Nephron progenitor cell (in vitro differentiated cells): ENCODE measurements around the gene PKP2.

Experiments
- DNase-seq: peaks from one replicate; pipeline ENCODE4 v3.0.0; 2021
- H3K27ac Mint-ChIP-seq: 2 replicates; pipeline ENCODE4 v1.8.0; 2021; ENCODE audit warnings: mild to moderate bottlenecking, moderate library complexity, mixed read lengths
- H3K27me3 Mint-ChIP-seq: 2 replicates; pipeline ENCODE4 v1.8.0; 2021; ENCODE audit warnings: mild to moderate bottlenecking, low read depth, mixed read lengths; ENCODE audit not compliant: poor library complexity
- H3K36me3 Mint-ChIP-seq: 2 replicates; pipeline ENCODE4 v1.8.0; 2021; ENCODE audit warnings: low read depth, mixed read lengths
- H3K4me1 Mint-ChIP-seq: 2 replicates; pipeline ENCODE4 v1.8.0; 2021; ENCODE audit warnings: mixed read lengths
- H3K4me3 Mint-ChIP-seq: 2 replicates; pipeline ENCODE4 v1.8.0; 2021; ENCODE audit warnings: mild to moderate bottlenecking, moderate library complexity, mixed read lengths
- H3K9me3 Mint-ChIP-seq: 2 replicates; pipeline ENCODE4 v1.8.0; 2021; ENCODE audit warnings: mild to moderate bottlenecking, moderate library complexity, mixed read lengths
- CTCF ChIP-seq: fragments of 200-600 bp; sonication (generic); IDR thresholded peaks from 2 replicates; pipeline ENCODE4 v1.5.0; 2021; ENCODE audit warnings: antibody characterized with exemption

The PKP2 gene

GRCh38 chr12:32801269-32801980 lies 95.2 kb downstream of the PKP2 start:
- H3K9me3 Mint-ChIP-seq = peaks cover 20% of the 10 kb centered on the region
- H3K36me3 Mint-ChIP-seq = peaks cover 7% of the 10 kb centered on the region
- H3K27me3 Mint-ChIP-seq = no peaks in the 10 kb centered on the region
- H3K4me1 Mint-ChIP-seq = no peaks in the 10 kb centered on the region
- no peak for TF ChIP-seq CTCF
- H3K27ac Mint-ChIP-seq = no peak overlapping the region
- no peak overlapping the region for H3K4me3 Mint-ChIP-seq
- DNase-seq = no peak

GRCh38 chr12:32794281-32794680 lies 102.3 kb downstream of the PKP2 start:
- DNase-seq = no peak
- H3K36me3 Mint-ChIP-seq = peaks cover 14% of the 10 kb centered on the region

GRCh38 chr12:32789916-32790315 lies 106.7 kb downstream of the PKP2 start:
- Mint-ChIP-seq H3K4me1 (no peaks in the 10 kb centered on the region), H3K27ac (no peak overlapping the region), H3K9me3 (peaks cover 4% of the 10 kb centered on the region), H3K4me3 (no peak overlapping the region), H3K36me3 (peaks cover 8% of the 10 kb centered on the region), H3K27me3 (peaks cover 3% of the 10 kb centered on the region)
- no peak for DNase-seq
- TF ChIP-seq CTCF = no peak

More at GRCh38 chr12:32794281-32794680, 102.3 kb downstream of the PKP2 start:
- H3K9me3 Mint-ChIP-seq = peaks cover 10% of the 10 kb centered on the region
- no peak overlapping the region for H3K27ac Mint-ChIP-seq
- no peak for TF ChIP-seq CTCF
- no peaks in the 10 kb centered on the region for H3K4me1 Mint-ChIP-seq
- no peak overlapping the region for H3K4me3 Mint-ChIP-seq
- H3K27me3 Mint-ChIP-seq = no peaks in the 10 kb centered on the region

GRCh38 chr12:32789446-32789845 lies 107.1 kb downstream of the PKP2 start:
- Mint-ChIP-seq H3K27me3 (peaks cover 3% of the 10 kb centered on the region), H3K27ac (no peak overlapping the region), H3K4me3 (no peak overlapping the region), H3K36me3 (peaks cover 8% of the 10 kb centered on the region), H3K9me3 (peaks cover 4% of the 10 kb centered on the region), H3K4me1 (no peaks in the 10 kb centered on the region)
- DNase-seq = no peak
- TF ChIP-seq CTCF = no peak

- DNase-seq = no peak
- peaks cover 8% of the 10 kb centered on the region for H3K36me3 Mint-ChIP-seq
- peaks cover 3% of the 10 kb centered on the region for H3K27me3 Mint-ChIP-seq
- TF ChIP-seq CTCF = no peak
- H3K9me3 Mint-ChIP-seq = peaks cover 4% of the 10 kb centered on the region
- no peak overlapping the region for H3K4me3 Mint-ChIP-seq
- H3K27ac Mint-ChIP-seq = no peak overlapping the region
- no peaks in the 10 kb centered on the region for H3K4me1 Mint-ChIP-seq
These were observed 108.2 kb downstream of the PKP2 start for GRCh38 chr12:32788405-32788804.

- peaks cover 4% of the 10 kb centered on the region for H3K9me3 Mint-ChIP-seq
- no peak overlapping the region for H3K27ac Mint-ChIP-seq
- no peak for DNase-seq
- peaks cover 3% of the 10 kb centered on the region for H3K27me3 Mint-ChIP-seq
- H3K36me3 Mint-ChIP-seq = no peaks in the 10 kb centered on the region
- H3K4me3 Mint-ChIP-seq = no peak overlapping the region
- H3K4me1 Mint-ChIP-seq = peaks cover 4% of the 10 kb centered on the region
- TF ChIP-seq CTCF = no peak
These were observed 111.0 kb downstream of the PKP2 start for GRCh38 chr12:32785557-32785956.
